ENCODE data around the gene FBLN1.
"Not testable (repeated sequence)": the region's sequence is repeated elsewhere in the genome, so short reads cannot be mapped to it uniquely, and the experiment has no call there.

The FBLN1 gene

GRCh38 chr22:45502215-45503049, at the start of gene FBLN1:
Gene FBLN1, plus strand, starts transcription at chr22:45502883. Its CDS starts 103 bp downstream, at chr22:45502986.
- DNase-seq: no peak

GRCh38 chr22:45453764-45454163, 48.9 kb upstream of the FBLN1 start:
- no peak for DNase-seq

GRCh38 chr22:45454275-45454674, 48.4 kb upstream of the FBLN1 start:
- no peak for DNase-seq

- DNase-seq: no peak
Measured at GRCh38 chr22:45455212-45455611, 47.5 kb upstream of the FBLN1 start.

- DNase-seq: no peak
Measured at GRCh38 chr22:45455621-45456020, 47.1 kb upstream of the FBLN1 start.

GRCh38 chr22:45456811-45457210, 45.9 kb upstream of the FBLN1 start:
- DNase-seq: no peak

- DNase-seq: no peak
Measured at GRCh38 chr22:45458532-45458931, 44.2 kb upstream of the FBLN1 start.

- no peak for DNase-seq
Measured at GRCh38 chr22:45459235-45459634, 43.4 kb upstream of the FBLN1 start.

- no peak for DNase-seq
Measured at GRCh38 chr22:45460288-45461109, 42.2 kb upstream of the FBLN1 start.

- no peak for DNase-seq
Measured at GRCh38 chr22:45462034-45462655, 40.5 kb upstream of the FBLN1 start.

- DNase-seq: not testable (repeated sequence)
Measured at GRCh38 chr22:45463691-45464090, 39.0 kb upstream of the FBLN1 start.

- no peak for DNase-seq
Measured at GRCh38 chr22:45465633-45466032, 37.0 kb upstream of the FBLN1 start.

GRCh38 chr22:45468872-45469271, 33.8 kb upstream of the FBLN1 start:
- DNase-seq: no peak

GRCh38 chr22:45469281-45470073, 33.2 kb upstream of the FBLN1 start:
- DNase-seq: no peak

GRCh38 chr22:45470871-45471270, 31.8 kb upstream of the FBLN1 start:
- no peak for DNase-seq

- DNase-seq: no peak
Measured at GRCh38 chr22:45472426-45472825, 30.3 kb upstream of the FBLN1 start.

GRCh38 chr22:45473626-45474237, 29.0 kb upstream of the FBLN1 start:
- no peak for DNase-seq

- DNase-seq: no peak
Measured at GRCh38 chr22:45475063-45475747, 27.5 kb upstream of the FBLN1 start.

- no peak for DNase-seq
Measured at GRCh38 chr22:45475851-45476514, 26.7 kb upstream of the FBLN1 start.

- DNase-seq: no peak
Measured at GRCh38 chr22:45476814-45477213, 25.9 kb upstream of the FBLN1 start.

Data from GF-D8 (cell line).